ENCODE results near the gene CHTF8.

The CHTF8 gene

DNA sequence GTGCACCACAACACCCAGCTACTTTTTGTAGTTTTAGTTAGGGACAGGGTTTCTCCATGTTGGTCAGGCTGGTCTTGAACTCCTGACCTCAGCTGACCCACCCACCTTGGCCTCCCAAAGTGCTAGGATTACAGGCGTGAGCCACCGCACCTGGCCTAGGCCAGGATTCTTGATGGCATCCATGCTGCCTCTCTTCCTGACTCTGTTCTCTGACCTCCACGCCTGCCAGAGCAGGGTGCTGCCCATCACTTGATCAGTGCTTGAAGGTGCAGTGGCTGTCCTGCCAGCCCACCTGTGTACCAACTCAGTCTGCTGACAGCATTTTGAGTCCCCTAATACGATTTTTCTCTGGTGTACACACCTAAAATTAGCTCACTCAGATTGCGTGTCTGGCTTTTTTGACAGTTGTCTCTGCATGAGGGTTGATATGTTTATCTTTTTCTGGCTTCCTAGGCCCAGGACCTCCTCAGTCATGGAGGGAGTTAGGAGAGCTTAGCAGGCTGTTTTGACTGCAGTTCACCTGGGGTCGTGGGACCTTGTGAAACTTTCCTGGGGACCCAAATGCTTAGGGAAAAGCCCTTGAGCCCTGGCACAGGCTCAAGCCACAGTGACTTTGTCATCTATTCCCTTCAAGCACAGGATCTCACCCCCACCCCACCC is 21.0 kb downstream of the CHTF8 start:
- TF ChIP-seq, protein P1, sequence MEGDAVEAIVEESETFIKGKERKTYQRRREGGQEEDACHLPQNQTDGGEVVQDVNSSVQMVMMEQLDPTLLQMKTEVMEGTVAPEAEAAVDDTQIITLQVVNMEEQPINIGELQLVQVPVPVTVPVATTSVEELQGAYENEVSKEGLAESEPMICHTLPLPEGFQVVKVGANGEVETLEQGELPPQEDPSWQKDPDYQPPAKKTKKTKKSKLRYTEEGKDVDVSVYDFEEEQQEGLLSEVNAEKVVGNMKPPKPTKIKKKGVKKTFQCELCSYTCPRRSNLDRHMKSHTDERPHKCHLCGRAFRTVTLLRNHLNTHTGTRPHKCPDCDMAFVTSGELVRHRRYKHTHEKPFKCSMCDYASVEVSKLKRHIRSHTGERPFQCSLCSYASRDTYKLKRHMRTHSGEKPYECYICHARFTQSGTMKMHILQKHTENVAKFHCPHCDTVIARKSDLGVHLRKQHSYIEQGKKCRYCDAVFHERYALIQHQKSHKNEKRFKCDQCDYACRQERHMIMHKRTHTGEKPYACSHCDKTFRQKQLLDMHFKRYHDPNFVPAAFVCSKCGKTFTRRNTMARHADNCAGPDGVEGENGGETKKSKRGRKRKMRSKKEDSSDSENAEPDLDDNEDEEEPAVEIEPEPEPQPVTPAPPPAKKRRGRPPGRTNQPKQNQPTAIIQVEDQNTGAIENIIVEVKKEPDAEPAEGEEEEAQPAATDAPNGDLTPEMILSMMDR (IDR thresholded peaks at IDR 0.05; ENCODE audit: poor library complexity, severe bottlenecking): no peak
- no peak for ATAC-seq (ENCODE audit: low read depth)
- Histone ChIP-seq H3K27ac (ENCODE audit: poor library complexity, severe bottlenecking) (no peak overlapping the region), H3K27me3 (ENCODE audit: insufficient read depth, poor library complexity, severe bottlenecking) (no peaks in the 10 kb centered on the region), H3K4me1 (ENCODE audit: insufficient read depth, poor library complexity, severe bottlenecking) (no peaks in the 10 kb centered on the region), H3K9me3 (ENCODE audit: severe bottlenecking) (no peaks in the 10 kb centered on the region), H3K4me3 (ENCODE audit: severe bottlenecking) (no peak overlapping the region), H3K36me3 (ENCODE audit: low read depth) (peaks cover 55% of the 10 kb centered on the region)
- no peak for DNase-seq (ENCODE audit: low spot score)

DNA sequence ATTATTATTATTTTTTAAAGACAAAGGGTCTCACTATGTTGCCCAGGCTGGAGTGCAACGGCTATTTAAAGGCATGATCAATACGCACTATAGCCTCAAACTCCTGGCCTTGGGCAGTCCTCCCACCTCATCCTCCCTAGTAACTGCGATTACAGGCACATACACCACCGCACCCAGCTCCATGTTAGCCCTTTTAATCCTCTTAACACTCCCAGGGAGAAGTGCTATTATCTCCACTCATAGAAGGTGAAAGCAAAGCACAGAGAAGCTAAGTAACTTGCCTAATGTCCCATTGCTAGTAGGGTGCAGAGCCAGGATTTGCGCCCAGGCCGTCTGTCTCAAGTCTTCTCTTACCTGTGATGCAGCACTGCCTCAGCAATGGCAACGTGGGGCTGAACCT is 22.0 kb downstream of the CHTF8 start:
- Histone ChIP-seq H3K4me3 (ENCODE audit: severe bottlenecking) (no peak overlapping the region), H3K36me3 (ENCODE audit: low read depth) (peaks cover 50% of the 10 kb centered on the region), H3K27me3 (ENCODE audit: insufficient read depth, poor library complexity, severe bottlenecking) (no peaks in the 10 kb centered on the region), H3K9me3 (ENCODE audit: severe bottlenecking) (no peaks in the 10 kb centered on the region), H3K27ac (ENCODE audit: poor library complexity, severe bottlenecking) (no peak overlapping the region), H3K4me1 (ENCODE audit: insufficient read depth, poor library complexity, severe bottlenecking) (no peaks in the 10 kb centered on the region)
- TF ChIP-seq, protein P1 (IDR thresholded peaks at IDR 0.05; ENCODE audit: poor library complexity, severe bottlenecking): no peak
- DNase-seq (ENCODE audit: low spot score) (no peak), ATAC-seq (ENCODE audit: low read depth) (no peak)

DNA sequence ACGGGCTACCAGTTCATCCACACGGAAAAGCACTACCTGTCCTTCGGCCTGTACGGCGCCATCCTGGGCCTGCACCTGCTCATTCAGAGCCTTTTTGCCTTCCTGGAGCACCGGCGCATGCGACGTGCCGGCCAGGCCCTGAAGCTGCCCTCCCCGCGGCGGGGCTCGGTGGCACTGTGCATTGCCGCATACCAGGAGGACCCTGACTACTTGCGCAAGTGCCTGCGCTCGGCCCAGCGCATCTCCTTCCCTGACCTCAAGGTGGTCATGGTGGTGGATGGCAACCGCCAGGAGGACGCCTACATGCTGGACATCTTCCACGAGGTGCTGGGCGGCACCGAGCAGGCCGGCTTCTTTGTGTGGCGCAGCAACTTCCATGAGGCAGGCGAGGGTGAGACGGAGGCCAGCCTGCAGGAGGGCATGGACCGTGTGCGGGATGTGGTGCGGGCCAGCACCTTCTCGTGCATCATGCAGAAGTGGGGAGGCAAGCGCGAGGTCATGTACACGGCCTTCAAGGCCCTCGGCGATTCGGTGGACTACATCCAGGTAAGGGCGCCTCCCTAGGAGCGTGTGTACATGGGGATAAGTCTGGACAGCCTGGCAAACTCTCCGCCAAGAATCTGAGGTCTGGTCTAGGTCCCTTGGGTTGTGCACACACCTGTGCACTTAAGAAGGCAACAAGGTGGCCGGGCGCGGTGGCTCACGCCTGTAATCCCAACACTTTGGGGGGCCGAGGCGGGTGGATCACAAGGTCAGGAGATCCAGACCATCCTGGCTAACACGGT is 22.7 kb downstream of the CHTF8 start:
- peaks cover 43% of the 10 kb centered on the region for H3K36me3 ChIP-seq (ENCODE audit: low read depth)
- TF ChIP-seq, protein P1 (IDR thresholded peaks at IDR 0.05; ENCODE audit: poor library complexity, severe bottlenecking): no peak
- H3K9me3 ChIP-seq (ENCODE audit: severe bottlenecking): no peaks in the 10 kb centered on the region
- no peak overlapping the region for H3K4me3 ChIP-seq (ENCODE audit: severe bottlenecking)
- no peaks in the 10 kb centered on the region for H3K27me3 ChIP-seq (ENCODE audit: insufficient read depth, poor library complexity, severe bottlenecking)
- ATAC-seq (ENCODE audit: low read depth): no peak
- H3K27ac ChIP-seq (ENCODE audit: poor library complexity, severe bottlenecking): no peak overlapping the region
- no peaks in the 10 kb centered on the region for H3K4me1 ChIP-seq (ENCODE audit: insufficient read depth, poor library complexity, severe bottlenecking)
- peak; percentile 60 for DNase-seq (ENCODE audit: low spot score)

DNA sequence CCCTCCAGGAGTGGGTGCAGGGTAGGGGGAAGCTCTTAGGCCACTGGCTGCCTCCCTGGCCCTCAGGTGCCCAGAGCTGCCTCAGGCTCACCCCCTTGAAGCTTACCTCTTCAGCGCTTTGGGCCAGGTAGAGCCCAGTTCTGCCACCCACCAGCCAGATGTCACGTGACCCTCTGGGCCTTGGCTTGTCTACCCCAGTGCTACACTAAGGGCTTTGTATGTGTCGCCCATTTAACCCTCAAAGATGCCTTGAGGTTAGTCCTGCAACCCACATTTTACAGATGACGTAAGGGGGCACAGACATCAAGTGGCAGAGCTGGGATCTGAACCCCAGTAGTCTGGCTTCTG is 23.5 kb downstream of the CHTF8 start:
- ATAC-seq (ENCODE audit: low read depth): no peak
- Histone ChIP-seq H3K27ac (ENCODE audit: poor library complexity, severe bottlenecking) (peak overlapping the region; percentile 47), H3K4me1 (ENCODE audit: insufficient read depth, poor library complexity, severe bottlenecking) (no peaks in the 10 kb centered on the region), H3K4me3 (ENCODE audit: severe bottlenecking) (no peak overlapping the region), H3K9me3 (ENCODE audit: severe bottlenecking) (no peaks in the 10 kb centered on the region), H3K36me3 (ENCODE audit: low read depth) (peaks cover 35% of the 10 kb centered on the region), H3K27me3 (ENCODE audit: insufficient read depth, poor library complexity, severe bottlenecking) (no peaks in the 10 kb centered on the region)
- no peak for DNase-seq (ENCODE audit: low spot score)
- TF ChIP-seq, protein P1 (IDR thresholded peaks at IDR 0.05; ENCODE audit: poor library complexity, severe bottlenecking): no peak

Measured in RWPE2 (cell line).